GM12801 (cell line): ENCODE data around the gene HDHD2.

Experiments
- TF ChIP-seq, protein P1 (sequence below): IDR thresholded peaks from one replicate; pipeline ENCODE4 v1.5.1; 2011; ENCODE audit warnings: control low read depth; ENCODE audit not compliant: insufficient read length; ENCODE audit errors: extremely low read depth

The HDHD2 gene

DNA sequence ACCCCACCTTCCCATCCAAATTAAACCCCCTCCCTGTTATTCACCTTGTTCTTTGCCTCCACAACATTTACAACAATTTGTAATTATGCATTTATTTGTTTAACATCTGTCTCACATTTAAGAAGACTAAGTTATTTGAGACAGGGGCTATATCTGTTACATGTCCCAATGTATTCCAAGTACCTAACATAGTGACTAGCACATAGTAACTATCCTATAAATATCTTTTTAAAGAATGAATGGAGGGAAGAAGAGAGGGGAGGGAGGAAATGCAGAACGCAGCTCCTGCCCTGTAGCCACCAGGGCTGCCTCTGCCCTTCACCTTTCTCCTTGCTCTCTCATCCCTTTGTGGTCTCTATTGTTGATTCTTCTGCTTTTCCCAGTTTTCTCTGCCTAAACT is 40.6 kb downstream of the HDHD2 start:
- TF ChIP-seq, protein P1, sequence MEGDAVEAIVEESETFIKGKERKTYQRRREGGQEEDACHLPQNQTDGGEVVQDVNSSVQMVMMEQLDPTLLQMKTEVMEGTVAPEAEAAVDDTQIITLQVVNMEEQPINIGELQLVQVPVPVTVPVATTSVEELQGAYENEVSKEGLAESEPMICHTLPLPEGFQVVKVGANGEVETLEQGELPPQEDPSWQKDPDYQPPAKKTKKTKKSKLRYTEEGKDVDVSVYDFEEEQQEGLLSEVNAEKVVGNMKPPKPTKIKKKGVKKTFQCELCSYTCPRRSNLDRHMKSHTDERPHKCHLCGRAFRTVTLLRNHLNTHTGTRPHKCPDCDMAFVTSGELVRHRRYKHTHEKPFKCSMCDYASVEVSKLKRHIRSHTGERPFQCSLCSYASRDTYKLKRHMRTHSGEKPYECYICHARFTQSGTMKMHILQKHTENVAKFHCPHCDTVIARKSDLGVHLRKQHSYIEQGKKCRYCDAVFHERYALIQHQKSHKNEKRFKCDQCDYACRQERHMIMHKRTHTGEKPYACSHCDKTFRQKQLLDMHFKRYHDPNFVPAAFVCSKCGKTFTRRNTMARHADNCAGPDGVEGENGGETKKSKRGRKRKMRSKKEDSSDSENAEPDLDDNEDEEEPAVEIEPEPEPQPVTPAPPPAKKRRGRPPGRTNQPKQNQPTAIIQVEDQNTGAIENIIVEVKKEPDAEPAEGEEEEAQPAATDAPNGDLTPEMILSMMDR: no peak

DNA sequence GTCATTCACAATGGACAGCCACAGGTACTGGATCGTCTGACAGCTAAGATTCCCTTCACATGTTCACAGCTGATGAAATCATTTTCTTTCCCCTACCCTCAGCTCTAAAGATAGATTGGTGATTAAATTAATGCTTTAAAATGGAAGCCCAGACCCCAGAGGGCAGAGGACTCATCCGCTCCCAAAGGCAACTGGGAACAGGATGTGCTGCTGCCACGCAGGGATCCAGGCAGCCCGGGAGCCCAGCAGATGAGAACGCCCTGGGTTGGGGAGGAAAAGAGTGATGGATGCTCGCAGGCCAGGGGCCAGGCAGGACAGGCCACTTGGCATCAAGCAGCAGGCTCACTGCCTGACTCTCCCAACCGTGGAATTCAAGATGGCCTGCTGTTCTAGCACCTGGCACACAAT is 41.3 kb downstream of the HDHD2 start:
- TF ChIP-seq, protein P1: no peak

DNA sequence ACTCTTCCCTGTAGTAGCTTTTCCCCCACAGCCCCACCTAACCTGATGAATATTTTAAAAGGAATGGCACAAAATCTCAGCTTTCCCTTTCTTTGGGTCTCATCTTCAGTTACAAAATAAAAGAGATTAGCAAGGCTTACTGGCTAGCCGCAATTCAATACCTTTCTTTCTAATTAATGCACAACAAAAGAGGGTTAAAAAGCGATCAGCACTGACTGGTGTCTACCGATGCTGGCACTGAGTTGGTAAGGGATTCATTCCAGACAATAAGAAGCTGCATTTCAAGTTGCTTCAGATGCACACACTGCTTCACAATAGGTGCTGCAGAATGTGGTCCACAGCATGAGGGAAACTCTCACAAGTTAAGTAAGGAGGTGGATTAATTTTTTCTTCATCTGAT is 41.9 kb downstream of the HDHD2 start:
- TF ChIP-seq, protein P1: no peak

DNA sequence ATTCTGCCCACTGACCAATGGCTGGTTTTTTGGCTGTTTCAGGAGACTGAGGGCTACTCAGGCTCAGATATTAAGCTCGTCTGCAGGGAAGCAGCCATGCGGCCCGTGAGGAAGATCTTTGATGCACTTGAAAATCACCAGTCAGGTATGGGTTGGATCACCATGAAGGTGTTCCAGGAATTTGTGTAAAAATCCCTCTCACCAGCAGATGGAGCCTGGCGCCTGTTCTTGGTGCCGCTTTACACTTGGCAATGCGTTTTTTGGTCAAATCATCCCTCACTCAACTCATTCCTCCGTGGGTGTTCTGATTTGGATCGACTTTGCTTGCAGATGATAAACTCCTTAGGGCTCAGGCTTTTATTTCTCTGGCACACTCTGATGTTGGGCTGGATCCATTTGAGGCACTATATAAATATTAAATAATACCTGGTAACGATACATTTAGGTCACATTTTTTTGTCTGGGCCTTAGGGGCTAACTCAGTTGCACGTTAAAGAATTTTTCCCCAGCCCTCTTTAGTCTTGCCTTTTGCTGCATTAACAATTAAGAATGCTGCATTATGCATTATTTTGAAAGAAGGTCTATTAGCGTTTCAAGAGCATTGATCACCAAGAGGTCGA is 50.0 kb downstream of the HDHD2 start:
- TF ChIP-seq, protein P1: no peak

DNA sequence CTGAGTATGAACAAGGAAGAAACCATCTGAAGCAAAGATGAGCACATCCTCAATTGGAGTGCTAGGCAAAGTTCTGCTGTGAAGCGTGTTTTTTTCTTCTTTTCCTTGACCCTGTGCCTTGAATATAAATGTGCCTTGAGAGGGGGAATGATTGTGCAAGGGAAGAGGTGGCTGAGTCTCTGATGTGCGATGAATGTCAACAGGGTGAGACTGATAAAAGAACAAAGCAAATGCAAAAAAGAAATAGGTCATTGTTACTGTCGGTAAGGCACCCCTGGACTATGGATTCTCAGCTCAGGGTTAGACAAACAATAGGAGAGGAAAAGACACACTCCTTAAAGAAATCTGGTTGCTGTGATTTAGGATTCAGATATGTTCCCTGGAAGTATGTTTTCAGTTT is 54.5 kb downstream of the HDHD2 start:
- TF ChIP-seq, protein P1: no peak

DNA sequence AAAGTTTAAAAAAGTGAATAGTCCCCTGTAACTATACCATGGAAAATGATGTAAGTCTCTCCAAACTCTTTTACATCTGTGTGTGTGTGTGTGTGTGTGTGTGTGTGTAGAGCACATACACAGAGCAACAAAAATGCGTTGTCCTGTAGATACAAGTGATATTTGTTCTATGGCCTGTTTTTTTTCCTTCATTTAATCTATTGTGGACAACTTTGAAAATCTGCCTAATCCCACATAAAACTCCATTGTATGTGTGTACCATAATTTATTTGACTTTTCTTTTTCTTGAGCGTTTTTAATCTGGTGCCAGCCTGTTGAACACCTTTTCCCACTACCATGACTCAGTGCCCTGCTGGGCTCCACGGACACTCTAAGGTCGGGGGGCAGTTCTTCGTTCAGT is 62.6 kb downstream of the HDHD2 start:
- TF ChIP-seq, protein P1: no peak

DNA sequence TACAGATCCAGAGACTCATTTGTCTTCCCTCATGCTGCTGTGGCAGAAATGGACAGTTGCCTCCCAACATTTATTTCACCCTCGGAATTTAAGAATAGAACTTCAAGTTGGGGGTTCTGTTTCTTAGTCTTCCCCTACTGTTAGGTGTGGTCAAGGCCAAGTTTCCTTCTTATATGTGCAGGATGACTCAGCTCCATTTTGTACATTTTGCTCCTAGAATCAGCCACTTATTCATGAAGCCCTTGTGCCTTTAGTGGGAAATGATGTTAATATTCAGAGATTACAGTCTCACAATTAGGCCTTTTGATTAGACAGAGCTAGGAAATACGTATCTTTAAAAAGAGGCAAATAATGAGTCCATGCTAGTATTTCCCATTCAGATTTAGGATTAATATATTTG is 68.7 kb downstream of the HDHD2 start:
- TF ChIP-seq, protein P1: no peak

DNA sequence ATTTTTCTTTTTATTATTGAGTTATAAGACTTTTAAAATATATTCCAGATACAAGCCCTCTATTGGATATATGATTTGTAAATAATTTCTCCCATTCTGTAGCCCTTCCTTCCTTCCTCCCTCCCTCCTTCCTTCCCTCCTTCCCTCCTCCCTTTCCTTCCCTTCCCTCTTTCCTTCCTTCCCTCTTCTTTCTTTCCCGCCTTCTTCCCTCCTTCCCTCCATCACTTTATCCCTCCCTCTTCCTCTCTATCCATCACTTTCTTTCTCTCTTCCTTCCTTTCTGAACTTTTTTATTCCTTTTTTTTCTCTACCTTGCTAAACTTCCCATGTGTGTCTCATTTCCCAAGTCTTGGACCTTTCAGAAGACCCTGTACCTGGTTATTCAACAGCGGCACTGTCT is 69.4 kb downstream of the HDHD2 start:
- TF ChIP-seq, protein P1: no peak
